ENCODE results near the gene TNFRSF19. TPM values are rescaled to one million over a fixed set of nuclear protein-coding genes. Genes with fewer than 3 reads are reported as not detected.
"Not testable (repeated sequence)": the region's sequence is repeated elsewhere in the genome, so short reads cannot be mapped to it uniquely, and the experiment has no call there.

The TNFRSF19 gene
- total RNA-seq, 1 donor from 2014 or later: 22.5 TPM

GRCh38 chr13:23567906-23568460 lies 2.2 kb upstream of the TNFRSF19 start:
- DNase-seq (ENCODE audit: low read depth): no peak

- DNase-seq (ENCODE audit: low read depth): peak; percentile 23
These were observed 706 bp downstream of the TNFRSF19 start for GRCh38 chr13:23570921-23571315.

GRCh38 chr13:23571431-23571830 lies 1.2 kb downstream of the TNFRSF19 start:
- DNase-seq (ENCODE audit: low read depth): no peak

- DNase-seq (ENCODE audit: low read depth): no peak
These were observed 2.6 kb downstream of the TNFRSF19 start for GRCh38 chr13:23572836-23573235.

DNA sequence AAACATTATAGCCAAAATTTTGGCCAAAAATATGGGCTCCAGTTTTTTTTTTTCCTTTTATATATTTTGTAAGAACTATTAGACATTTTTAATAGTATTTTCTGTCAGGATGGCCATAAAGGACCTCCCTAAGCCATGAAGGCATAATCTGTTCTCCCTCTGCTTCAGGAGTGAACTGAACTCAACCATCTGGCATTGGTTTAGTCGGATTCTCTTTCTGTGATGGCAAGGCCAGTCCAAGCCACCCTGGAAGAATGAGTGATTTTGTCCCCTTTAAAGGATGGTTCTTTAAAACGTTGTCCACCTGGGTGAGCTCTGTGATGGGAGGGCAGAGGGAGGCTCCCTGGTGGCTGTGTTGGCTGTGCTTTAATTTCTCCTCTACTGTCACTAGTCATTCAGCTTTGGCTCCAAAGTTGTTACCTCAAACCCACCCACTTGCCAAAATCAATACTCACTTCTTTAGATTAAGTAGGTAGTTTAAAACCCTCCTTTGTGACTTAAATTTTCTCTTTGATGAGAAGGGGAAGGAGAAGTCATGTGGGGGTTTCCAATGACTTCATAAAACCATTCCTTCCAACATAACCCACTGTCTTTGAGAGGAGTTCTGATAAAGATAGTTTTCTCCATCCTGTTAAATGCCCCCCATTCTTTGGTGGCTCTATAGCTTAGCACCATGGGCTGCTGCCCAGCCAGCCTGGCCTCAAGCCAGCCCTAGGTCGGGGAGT lies 4.4 kb downstream of the TNFRSF19 start:
- no peak for DNase-seq (ENCODE audit: low read depth)

GRCh38 chr13:23575632-23576031 lies 5.4 kb downstream of the TNFRSF19 start:
- no peak for DNase-seq (ENCODE audit: low read depth)

- peak; percentile 51 for DNase-seq (ENCODE audit: low read depth)
These were observed 8.3 kb downstream of the TNFRSF19 start for GRCh38 chr13:23578411-23579071.

DNA sequence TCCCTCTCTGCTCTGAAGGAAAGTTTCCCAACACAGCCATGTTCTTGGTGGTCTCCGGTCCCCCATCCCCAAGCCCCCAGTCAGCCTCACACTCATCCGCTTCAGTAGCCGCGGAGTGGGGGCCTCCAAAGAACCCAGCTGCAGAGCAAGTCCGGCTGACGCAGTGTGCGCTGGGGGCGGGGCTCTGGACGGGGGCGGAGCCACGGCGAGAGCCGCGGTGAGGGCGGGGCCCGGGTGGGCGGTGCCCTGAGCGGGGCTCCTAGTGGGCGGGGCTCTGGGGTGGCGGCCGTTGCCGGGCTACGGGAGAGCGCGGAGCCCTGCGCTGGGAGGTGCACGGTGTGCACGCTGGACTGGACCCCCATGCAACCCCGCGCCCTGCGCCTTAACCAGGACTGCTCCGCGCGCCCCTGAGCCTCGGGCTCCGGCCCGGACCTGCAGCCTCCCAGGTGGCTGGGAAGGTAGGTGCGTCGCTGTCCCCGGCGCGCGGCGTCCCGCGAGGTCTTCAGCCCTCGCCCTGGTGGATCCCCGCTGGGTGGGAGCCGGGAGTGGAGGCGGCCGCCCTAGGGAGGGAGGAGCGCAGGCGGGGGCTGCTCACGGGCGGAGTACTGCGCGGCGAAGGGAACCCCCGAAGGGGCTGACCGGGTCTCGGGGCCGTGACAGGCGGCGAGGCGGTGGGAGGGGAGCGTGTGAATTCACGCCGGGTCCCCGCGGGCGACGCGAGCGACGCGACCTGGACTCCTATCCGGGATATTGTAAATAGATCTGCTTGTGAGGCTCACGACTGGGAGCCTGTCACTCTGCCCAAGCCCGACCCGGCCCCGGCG lies 9.1 kb downstream of the TNFRSF19 start:
- DNase-seq (ENCODE audit: low read depth): peak; percentile 49

DNA sequence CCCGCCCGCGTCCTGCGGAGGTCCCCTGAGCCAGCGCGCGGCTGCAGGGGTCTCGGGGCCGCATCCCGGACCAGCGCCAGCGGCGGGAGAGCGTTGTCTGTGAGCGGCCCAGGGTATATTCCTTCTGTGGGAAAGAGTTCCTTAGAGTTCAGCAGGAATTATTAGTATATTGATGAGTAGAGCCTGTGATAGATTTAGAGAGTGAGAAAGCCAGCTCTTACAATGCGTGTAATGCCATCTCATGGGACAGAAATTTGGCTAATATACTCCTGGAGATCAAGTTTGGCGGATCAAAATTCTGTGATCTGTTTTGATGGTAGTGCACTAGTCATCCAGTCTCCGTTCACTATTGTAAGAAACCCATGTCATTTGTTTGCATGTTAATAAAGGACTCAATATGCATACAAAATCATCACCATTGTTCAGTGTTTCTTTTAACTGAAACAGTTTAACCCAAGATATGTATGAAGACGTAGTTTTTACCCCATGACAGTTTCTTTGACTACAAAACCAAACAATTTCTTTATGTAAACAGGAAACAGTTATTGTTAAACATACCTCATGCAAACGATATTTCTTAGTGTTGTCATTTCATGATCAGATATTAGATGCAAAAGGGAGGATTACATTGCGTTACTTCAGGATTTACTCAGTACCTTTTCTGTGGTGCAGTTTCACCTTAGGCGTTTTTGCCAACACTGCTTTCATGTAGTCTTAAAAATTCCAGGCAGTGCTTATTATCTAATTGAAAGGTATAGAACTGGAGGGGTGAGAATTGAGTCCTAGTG lies 9.9 kb downstream of the TNFRSF19 start:
- no peak for DNase-seq (ENCODE audit: low read depth)

DNA sequence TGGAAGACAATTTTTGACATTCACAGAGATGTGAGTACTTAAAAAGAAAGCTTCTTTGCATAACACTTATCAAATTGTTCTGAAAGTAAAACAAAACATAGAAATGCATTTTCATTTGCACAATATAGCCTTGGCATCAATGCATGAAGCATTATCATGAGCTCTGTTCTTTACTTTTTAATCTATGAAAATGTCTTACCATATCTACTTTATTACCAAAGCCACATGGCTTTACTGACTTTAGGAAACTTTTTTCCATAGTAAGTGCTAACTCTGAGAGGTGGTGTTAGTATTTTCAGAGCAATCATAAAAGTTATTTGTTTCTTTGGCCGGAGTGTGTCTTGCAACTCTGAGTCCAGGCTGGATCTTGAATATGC lies 10.5 kb downstream of the TNFRSF19 start:
- no peak for DNase-seq (ENCODE audit: low read depth)

DNA sequence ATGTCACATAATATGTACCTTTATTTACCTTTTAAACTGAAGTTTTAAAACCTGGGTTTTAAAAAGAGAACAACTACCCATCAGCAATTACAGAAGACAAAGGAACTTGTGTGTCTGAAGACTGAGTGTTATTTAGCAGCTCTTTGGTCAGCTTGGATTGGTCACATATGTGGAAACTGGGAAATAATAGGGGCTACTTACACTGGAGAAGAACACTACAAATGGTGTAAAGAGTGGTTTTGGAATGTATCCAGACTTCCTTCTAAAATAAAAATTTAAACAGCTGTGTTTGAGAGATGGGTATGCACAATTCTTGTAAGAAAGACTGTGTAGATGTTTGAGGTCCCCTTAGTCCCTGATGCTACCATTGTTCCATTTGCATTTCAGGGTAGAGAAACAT lies 13.3 kb downstream of the TNFRSF19 start:
- no peak for DNase-seq (ENCODE audit: low read depth)

GRCh38 chr13:23584275-23584674 lies 14.1 kb downstream of the TNFRSF19 start:
- no peak for DNase-seq (ENCODE audit: low read depth)

DNA sequence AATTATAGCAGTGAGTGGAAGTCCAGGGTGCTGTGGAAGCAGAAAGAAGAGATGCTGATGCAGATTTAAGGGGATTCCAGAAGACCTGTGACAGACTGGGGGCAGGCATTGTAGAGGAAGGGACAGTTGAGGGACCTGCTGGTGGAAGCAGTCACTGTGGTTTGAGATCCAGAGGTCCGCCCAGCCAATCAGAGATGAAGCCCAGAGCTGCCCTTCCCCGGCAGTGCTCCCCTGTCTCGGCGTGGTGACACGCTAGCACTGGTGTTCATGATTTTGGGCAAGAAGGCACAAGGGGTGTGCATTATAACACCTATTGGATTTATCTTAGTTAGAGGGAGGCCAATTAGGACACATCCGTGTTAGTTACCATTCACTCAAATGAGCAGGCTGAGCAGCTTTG lies 16.1 kb downstream of the TNFRSF19 start:
- DNase-seq (ENCODE audit: low read depth): no peak

DNA sequence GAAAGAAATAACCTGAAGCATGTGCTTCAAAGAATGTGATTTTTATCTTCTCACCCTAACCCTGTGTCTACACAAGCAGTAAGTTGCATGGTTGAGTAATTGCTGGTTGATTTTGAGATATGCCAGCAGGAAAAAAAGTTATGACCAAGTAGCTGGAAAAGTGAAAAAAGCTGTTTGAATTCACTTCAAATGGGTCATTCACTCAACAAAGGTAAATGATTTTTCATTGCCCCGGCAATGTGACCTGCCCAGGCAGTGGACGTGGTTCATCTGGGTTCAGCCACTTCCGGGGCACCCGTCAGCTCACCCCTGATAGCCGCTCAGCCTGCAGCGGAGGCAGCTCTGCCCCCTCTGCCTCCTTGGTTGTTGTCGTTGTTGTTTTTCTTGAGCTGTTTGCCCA lies 18.5 kb downstream of the TNFRSF19 start:
- peak; percentile 51 for DNase-seq (ENCODE audit: low read depth)

- no peak for DNase-seq (ENCODE audit: low read depth)
These were observed 22.4 kb downstream of the TNFRSF19 start for GRCh38 chr13:23592596-23592995.

DNA sequence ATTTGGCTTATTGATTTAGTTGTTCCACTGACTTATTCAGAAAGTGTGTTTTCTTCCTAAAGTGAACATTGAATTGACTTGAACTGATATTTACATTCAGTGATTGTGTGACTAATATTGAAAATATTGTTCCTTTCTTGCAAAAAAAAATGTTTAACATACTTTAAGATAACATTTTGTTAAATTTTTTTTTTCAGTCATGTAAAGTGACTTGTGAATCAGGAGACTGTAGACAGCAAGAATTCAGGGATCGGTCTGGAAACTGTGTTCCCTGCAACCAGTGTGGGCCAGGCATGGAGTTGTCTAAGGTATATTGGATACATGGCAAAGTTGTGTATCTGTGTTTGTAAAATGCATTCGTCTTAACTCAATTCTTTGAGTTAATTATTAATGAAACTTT lies 22.9 kb downstream of the TNFRSF19 start:
- no peak for DNase-seq (ENCODE audit: low read depth)

DNA sequence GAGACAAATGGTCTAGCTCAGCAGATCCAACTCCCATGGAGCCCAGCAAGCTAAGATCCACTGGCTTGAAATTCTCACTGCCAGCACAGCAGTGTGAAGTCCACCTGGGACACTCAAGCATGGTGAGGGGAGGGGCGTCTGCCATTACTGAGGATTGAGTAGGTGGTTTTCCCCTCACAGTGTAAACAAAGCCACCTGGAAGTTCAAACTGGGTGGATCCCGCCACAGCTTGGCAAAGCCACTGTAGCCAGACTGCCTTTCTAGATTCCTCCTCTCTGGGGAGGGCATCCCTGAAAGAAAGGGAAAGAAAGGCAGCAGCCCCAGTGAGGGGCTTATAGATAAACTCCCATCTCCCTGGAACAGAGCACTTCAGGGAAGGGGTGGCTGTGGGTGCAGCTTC lies 24.1 kb downstream of the TNFRSF19 start:
- DNase-seq (ENCODE audit: low read depth): not testable (repeated sequence)

- DNase-seq (ENCODE audit: low read depth): no peak
These were observed 28.2 kb downstream of the TNFRSF19 start for GRCh38 chr13:23598369-23598768.

- peak; percentile 75 for DNase-seq (ENCODE audit: low read depth)
These were observed 29.1 kb downstream of the TNFRSF19 start for GRCh38 chr13:23599083-23599925.

DNA sequence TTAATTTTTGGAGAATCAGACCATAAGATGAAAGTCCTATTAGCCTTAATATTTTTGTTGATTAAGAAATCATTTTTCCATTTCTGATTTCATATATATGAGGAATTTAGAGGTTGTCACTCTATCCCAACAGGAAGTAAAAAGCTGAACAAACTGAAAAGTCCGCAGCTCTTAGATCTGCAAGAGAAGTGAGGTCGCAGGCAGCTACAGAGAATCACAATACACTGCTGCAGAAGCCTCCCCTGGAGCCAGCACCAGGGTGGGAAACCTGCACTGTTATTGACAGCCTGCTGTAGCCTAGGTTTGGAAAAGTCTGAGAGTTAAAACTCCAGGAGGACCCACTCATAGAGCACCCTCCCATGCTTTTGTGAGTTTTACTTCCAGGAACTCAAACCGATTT lies 29.9 kb downstream of the TNFRSF19 start:
- no peak for DNase-seq (ENCODE audit: low read depth)

- no peak for DNase-seq (ENCODE audit: low read depth)
These were observed 30.3 kb downstream of the TNFRSF19 start for GRCh38 chr13:23600534-23600933.

Measured in renal cortical epithelial cell (primary cell).